ENCODE results near the gene CALN1. TPM values are rescaled to one million over a fixed set of nuclear protein-coding genes. Genes with fewer than 3 reads are reported as not detected.
"Not testable (repeated sequence)": the region's sequence is repeated elsewhere in the genome, so short reads cannot be mapped to it uniquely, and the experiment has no call there.

Gene CALN1
- total and polyA plus RNA-seq, 2 donors, result 0.13 to 0.42 TPM

- Histone ChIP-seq H3K27ac (ENCODE audit: low read depth) (no peak overlapping the region), H3K4me3 (ENCODE audit: low read depth, low read length) (no peak overlapping the region), H3K36me3 (ENCODE audit: insufficient read depth) (no peaks in the 10 kb centered on the region), H3K4me1 (ENCODE audit: insufficient read depth) (no peaks in the 10 kb centered on the region)
- DNase-seq (ENCODE audit: extremely low spot score), result no peak
- 85% methylated on average over 9 of the region's 9 CpGs for WGBS
Observed at GRCh38 chr7:72403458-72404076, 8.6 kb downstream of the CALN1 start.

GRCh38 chr7:72394016-72394415 lies 18.1 kb downstream of the CALN1 start:
- Histone ChIP-seq H3K27ac (ENCODE audit: low read depth) (no peak overlapping the region), H3K4me1 (ENCODE audit: insufficient read depth) (no peaks in the 10 kb centered on the region), H3K36me3 (ENCODE audit: insufficient read depth) (no peaks in the 10 kb centered on the region), H3K4me3 (ENCODE audit: low read depth, low read length) (no peak overlapping the region)
- 18% methylated on average over 1 of the region's 1 CpG for WGBS
- no peak for DNase-seq (ENCODE audit: extremely low spot score)

- no peak for DNase-seq (ENCODE audit: extremely low spot score)
- H3K36me3 ChIP-seq (ENCODE audit: insufficient read depth), result no peaks in the 10 kb centered on the region
- 90% methylated on average over 7 of the region's 7 CpGs for WGBS
Observed at GRCh38 chr7:72391821-72392377, 20.2 kb downstream of the CALN1 start.

GRCh38 chr7:72386118-72386517 lies 26.0 kb downstream of the CALN1 start:
- Histone ChIP-seq H3K36me3 (ENCODE audit: insufficient read depth) (no peaks in the 10 kb centered on the region), H3K4me1 (ENCODE audit: insufficient read depth) (no peaks in the 10 kb centered on the region), H3K27ac (ENCODE audit: low read depth) (no peak overlapping the region), H3K4me3 (ENCODE audit: low read depth, low read length) (no peak overlapping the region)
- no peak for DNase-seq (ENCODE audit: extremely low spot score)
- 84% methylated on average over 3 of the region's 3 CpGs for WGBS

More at GRCh38 chr7:72391821-72392377, 20.2 kb downstream of the CALN1 start:
- no peak overlapping the region for H3K27ac ChIP-seq (ENCODE audit: low read depth)
- no peaks in the 10 kb centered on the region for H3K4me1 ChIP-seq (ENCODE audit: insufficient read depth)
- no peak overlapping the region for H3K4me3 ChIP-seq (ENCODE audit: low read depth, low read length)

GRCh38 chr7:72362246-72362645 lies 49.9 kb downstream of the CALN1 start:
- H3K36me3 ChIP-seq (ENCODE audit: insufficient read depth), result no peaks in the 10 kb centered on the region
- WGBS, result 89% methylated on average over 4 of the region's 4 CpGs

GRCh38 chr7:72345208-72345727 lies 66.9 kb downstream of the CALN1 start:
- no peaks in the 10 kb centered on the region for H3K36me3 ChIP-seq (ENCODE audit: insufficient read depth)
- DNase-seq (ENCODE audit: extremely low spot score), result no peak
- no peaks in the 10 kb centered on the region for H3K4me1 ChIP-seq (ENCODE audit: insufficient read depth)
- WGBS, result 77% methylated on average over 1 of the region's 1 CpG
- no peak overlapping the region for H3K27ac ChIP-seq (ENCODE audit: low read depth)
- H3K4me3 ChIP-seq (ENCODE audit: low read depth, low read length), result no peak overlapping the region

More at GRCh38 chr7:72362246-72362645, 49.9 kb downstream of the CALN1 start:
- DNase-seq (ENCODE audit: extremely low spot score), result no peak
- Histone ChIP-seq H3K4me1 (ENCODE audit: insufficient read depth) (no peaks in the 10 kb centered on the region), H3K4me3 (ENCODE audit: low read depth, low read length) (no peak overlapping the region), H3K27ac (ENCODE audit: low read depth) (no peak overlapping the region)

- Histone ChIP-seq H3K27ac (ENCODE audit: low read depth) (no peak overlapping the region), H3K36me3 (ENCODE audit: insufficient read depth) (no peaks in the 10 kb centered on the region), H3K4me1 (ENCODE audit: insufficient read depth) (no peaks in the 10 kb centered on the region), H3K4me3 (ENCODE audit: low read depth, low read length) (no peak overlapping the region)
- 52% methylated on average over 3 of the region's 3 CpGs for WGBS
- DNase-seq (ENCODE audit: extremely low spot score), result no peak
Observed at GRCh38 chr7:72343991-72344390, 68.1 kb downstream of the CALN1 start.

GRCh38 chr7:72343354-72343753 lies 68.8 kb downstream of the CALN1 start:
- WGBS, result 90% methylated on average over 3 of the region's 3 CpGs
- not testable (repeated sequence) for H3K4me1 ChIP-seq (ENCODE audit: insufficient read depth); DNase-seq (ENCODE audit: extremely low spot score); H3K27ac ChIP-seq (ENCODE audit: low read depth); H3K4me3 ChIP-seq (ENCODE audit: low read depth, low read length); H3K36me3 ChIP-seq (ENCODE audit: insufficient read depth)

- no peaks in the 10 kb centered on the region for H3K4me1 ChIP-seq (ENCODE audit: insufficient read depth)
- H3K4me3 ChIP-seq (ENCODE audit: low read depth, low read length), result no peak overlapping the region
- 9% methylated on average over 44 of the region's 44 CpGs for WGBS
- H3K27ac ChIP-seq (ENCODE audit: low read depth), result no peak overlapping the region
- no peaks in the 10 kb centered on the region for H3K36me3 ChIP-seq (ENCODE audit: insufficient read depth)
- DNase-seq (ENCODE audit: extremely low spot score), result no peak
Observed at GRCh38 chr7:72337390-72338167, 74.6 kb downstream of the CALN1 start.

- H3K27ac ChIP-seq (ENCODE audit: low read depth), result no peak overlapping the region
- no peaks in the 10 kb centered on the region for H3K4me1 ChIP-seq (ENCODE audit: insufficient read depth)
- under 1% methylated on average over 89 of the region's 89 CpGs for WGBS
- DNase-seq (ENCODE audit: extremely low spot score), result no peak
- H3K36me3 ChIP-seq (ENCODE audit: insufficient read depth), result no peaks in the 10 kb centered on the region
- H3K4me3 ChIP-seq (ENCODE audit: low read depth, low read length), result no peak overlapping the region
Observed at GRCh38 chr7:72336632-72337389, 75.3 kb downstream of the CALN1 start.

GRCh38 chr7:72336382-72336631 lies 75.8 kb downstream of the CALN1 start:
- Histone ChIP-seq H3K36me3 (ENCODE audit: insufficient read depth) (no peaks in the 10 kb centered on the region), H3K27ac (ENCODE audit: low read depth) (no peak overlapping the region), H3K4me1 (ENCODE audit: insufficient read depth) (no peaks in the 10 kb centered on the region), H3K4me3 (ENCODE audit: low read depth, low read length) (no peak overlapping the region)
- DNase-seq (ENCODE audit: extremely low spot score), result no peak
- WGBS, result under 1% methylated on average over 21 of the region's 21 CpGs

- no peak overlapping the region for H3K4me3 ChIP-seq (ENCODE audit: low read depth, low read length)
- no peak overlapping the region for H3K27ac ChIP-seq (ENCODE audit: low read depth)
- no peaks in the 10 kb centered on the region for H3K36me3 ChIP-seq (ENCODE audit: insufficient read depth)
- no peak for DNase-seq (ENCODE audit: extremely low spot score)
- 2% methylated on average over 62 of the region's 62 CpGs for WGBS
- no peaks in the 10 kb centered on the region for H3K4me1 ChIP-seq (ENCODE audit: insufficient read depth)
Observed at GRCh38 chr7:72335561-72336381, 76.4 kb downstream of the CALN1 start.

GRCh38 chr7:72334698-72335097 lies 77.4 kb downstream of the CALN1 start:
- no peak overlapping the region for H3K4me3 ChIP-seq (ENCODE audit: low read depth, low read length)
- 57% methylated on average over 5 of the region's 5 CpGs for WGBS
- H3K27ac ChIP-seq (ENCODE audit: low read depth), result no peak overlapping the region
- H3K36me3 ChIP-seq (ENCODE audit: insufficient read depth), result no peaks in the 10 kb centered on the region
- no peak for DNase-seq (ENCODE audit: extremely low spot score)
- H3K4me1 ChIP-seq (ENCODE audit: insufficient read depth), result no peaks in the 10 kb centered on the region
